Dermis lymphatic vessel endothelial cell (primary cell): ENCODE measurements around the gene ADK. TPM values are rescaled to one million over a fixed set of nuclear protein-coding genes. Genes with fewer than 3 reads are reported as not detected.

ENCODE experiments used
- total RNA-seq: library from RNA; depleted of rRNA; stranded (reverse); fragments of >200 nt; gene quantifications from 2 replicates; pipeline ENCODE4 v1.2.1, GENCODE V29; 2014

ADK gene
- total RNA-seq: 8.2 and 10.5 TPM in 2 replicates

GRCh38 chr10:74150990-74151878 lies at the start of gene ADK:
Gene ADK (plus strand): TSS chr10:74151221. CDS start chr10:74151279, 58 bp downstream.

GRCh38 chr10:74150204-74150989 lies 624 bp upstream of the ADK start, which contains the start of gene AP3M1:
Gene AP3M1 (minus strand): TSS chr10:74150828. CDS start chr10:74138379, 12,449 bp downstream.

Other genes with a start within 250 kb of the ADK start
- gene PLAU, start 240.1 kb upstream of the ADK start, total RNA-seq: 0.60 and 1.2 TPM in 2 replicates
- 48.7 and 60.3 TPM in 2 replicates for gene VCL, start 153.1 kb upstream of the ADK start, total RNA-seq
- 28.7 and 30.3 TPM in 2 replicates for gene AP3M1, start 393 bp upstream of the ADK start, total RNA-seq